ENCODE data around the gene ARHGAP10.

DNA sequence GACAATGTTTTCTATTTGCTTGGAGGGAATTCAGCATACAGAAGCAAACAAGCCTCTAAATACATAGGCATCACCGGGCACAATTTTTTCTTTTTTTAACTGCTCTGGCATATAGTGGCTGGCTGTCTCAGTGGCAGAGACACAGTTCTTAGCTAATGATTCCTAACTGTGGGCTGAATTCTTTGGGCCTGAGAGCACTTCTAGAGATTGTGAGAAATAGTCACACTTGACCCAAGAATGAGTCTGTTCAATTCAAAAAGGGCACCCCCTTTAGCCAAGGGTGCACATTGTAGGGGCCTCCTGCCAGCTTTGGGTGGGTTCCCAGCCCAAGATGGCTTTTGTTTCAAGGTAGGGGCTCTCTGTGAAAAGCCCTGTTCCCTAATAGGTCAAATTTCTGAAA, 345.7 kb downstream of the ARHGAP10 start:
- TF ChIP-seq, protein P1, sequence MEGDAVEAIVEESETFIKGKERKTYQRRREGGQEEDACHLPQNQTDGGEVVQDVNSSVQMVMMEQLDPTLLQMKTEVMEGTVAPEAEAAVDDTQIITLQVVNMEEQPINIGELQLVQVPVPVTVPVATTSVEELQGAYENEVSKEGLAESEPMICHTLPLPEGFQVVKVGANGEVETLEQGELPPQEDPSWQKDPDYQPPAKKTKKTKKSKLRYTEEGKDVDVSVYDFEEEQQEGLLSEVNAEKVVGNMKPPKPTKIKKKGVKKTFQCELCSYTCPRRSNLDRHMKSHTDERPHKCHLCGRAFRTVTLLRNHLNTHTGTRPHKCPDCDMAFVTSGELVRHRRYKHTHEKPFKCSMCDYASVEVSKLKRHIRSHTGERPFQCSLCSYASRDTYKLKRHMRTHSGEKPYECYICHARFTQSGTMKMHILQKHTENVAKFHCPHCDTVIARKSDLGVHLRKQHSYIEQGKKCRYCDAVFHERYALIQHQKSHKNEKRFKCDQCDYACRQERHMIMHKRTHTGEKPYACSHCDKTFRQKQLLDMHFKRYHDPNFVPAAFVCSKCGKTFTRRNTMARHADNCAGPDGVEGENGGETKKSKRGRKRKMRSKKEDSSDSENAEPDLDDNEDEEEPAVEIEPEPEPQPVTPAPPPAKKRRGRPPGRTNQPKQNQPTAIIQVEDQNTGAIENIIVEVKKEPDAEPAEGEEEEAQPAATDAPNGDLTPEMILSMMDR (IDR thresholded peaks at IDR 0.05), result no peak
- TF ChIP-seq POLR2A (IDR thresholded peaks at IDR 0.05; ENCODE audit: low read depth) (no peak), POLR2AphosphoS5 (IDR thresholded peaks at IDR 0.05) (no peak), EP300 (IDR thresholded peaks at IDR 0.05) (no peak)

Data from esophagus muscularis mucosa (tissue), 4 donors.